NCI-H1436 (cell line): ENCODE measurements around the gene ZSWIM4.
"Not testable (repeated sequence)": the region's sequence is repeated elsewhere in the genome, so short reads cannot be mapped to it uniquely, and the experiment has no call there.

Experiments used
- DNase-seq: peaks from one replicate; lab custom pipeline; 2025; lab: John Stamatoyannopoulos, UW

Gene ZSWIM4

GRCh38 chr19:13794757-13795589 lies at the start of gene ZSWIM4:
TSS of gene ZSWIM4 (plus strand) at chr19:13795443. CDS start at chr19:13795649, 206 bp downstream.
- peak; percentile 97 for DNase-seq

- DNase-seq: no peak
These were observed 48.2 kb upstream of the ZSWIM4 start for GRCh38 chr19:13747098-13747453.

- no peak for DNase-seq
These were observed 46.9 kb upstream of the ZSWIM4 start for GRCh38 chr19:13748169-13748828.

GRCh38 chr19:13751436-13751835 lies 43.8 kb upstream of the ZSWIM4 start:
- no peak for DNase-seq

DNA sequence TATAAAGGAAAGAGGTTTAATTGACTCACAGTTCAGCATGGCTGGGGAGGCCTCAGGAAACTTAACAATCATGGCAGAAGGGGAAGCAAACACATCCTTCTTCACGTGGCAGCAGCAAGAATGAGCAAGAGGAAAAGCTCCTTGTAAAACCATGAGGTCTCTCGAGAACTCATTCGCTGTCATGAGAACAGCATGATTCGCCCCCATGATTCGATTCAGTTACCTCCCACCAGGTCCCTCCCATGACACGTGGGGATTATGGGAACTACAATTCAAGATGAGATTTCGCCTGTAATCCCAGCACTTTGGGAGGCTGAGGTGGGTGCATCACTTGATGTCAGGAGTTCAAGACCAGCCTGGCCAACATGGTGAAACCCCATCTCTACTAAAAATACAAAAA lies 41.6 kb upstream of the ZSWIM4 start:
- DNase-seq: not testable (repeated sequence)

DNA sequence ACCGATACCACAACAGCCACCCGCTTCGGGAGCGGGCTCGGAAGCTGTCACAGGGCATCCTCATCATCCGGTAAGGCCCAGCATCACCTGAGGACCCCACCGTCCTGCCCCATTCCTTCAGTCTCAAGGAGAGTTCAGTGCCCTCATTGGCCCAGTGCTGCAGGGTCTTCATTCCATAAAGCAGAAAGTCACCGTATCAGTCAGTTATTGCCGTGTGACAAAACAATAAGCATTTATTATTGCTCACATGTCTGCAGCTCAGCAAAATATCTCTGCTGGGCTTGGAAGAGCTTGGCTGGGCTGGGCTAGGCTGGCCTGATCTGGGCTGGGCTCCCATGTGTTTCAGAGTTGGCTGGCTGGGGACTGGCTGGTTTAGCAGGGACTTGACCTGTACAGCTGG lies 39.0 kb upstream of the ZSWIM4 start:
- DNase-seq: no peak

DNA sequence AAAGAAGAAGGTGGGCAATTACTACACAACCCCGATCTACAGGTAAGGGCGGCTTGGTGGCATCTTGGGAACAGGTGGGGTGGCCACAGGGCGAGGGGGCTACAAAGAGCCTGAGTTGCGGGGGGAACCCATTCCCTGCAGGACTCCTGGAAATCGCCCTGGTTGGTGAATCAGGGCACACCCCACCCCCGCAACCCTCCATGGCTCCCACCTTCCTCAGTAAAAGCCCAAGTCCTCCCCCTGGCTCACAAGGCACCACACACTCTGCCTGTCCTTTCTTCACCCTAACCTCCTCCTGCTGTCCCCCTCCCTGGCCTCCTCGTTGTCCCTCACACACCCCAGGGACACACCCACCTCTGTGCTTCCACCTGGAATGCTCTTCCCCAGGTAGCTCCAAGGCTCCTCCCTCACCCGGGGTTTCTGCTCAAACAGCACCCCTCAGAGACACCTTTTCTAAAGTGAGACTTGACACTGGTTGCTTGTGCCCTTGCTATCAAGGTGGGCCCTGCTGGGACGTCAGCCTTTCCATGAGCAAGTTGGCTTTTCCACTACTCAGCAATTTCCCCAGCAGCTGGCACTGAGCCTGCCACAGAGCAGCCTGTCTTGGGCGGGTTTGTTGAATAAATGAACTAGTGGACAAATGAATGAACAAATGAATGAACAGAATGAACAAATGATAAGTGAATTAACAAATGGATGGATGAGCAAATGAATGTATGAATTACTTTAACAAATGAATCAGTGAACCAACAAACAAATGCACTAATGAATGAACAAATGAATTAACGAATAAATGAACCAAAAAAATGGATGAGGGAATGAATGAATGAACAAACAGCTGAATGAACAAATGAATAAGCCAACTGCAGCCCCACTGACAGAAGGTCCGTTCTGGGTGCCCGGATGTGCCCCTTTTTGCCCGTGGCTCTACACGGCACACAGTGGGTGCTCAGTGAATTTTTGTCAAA lies 37.2 kb upstream of the ZSWIM4 start:
- DNase-seq: no peak

DNA sequence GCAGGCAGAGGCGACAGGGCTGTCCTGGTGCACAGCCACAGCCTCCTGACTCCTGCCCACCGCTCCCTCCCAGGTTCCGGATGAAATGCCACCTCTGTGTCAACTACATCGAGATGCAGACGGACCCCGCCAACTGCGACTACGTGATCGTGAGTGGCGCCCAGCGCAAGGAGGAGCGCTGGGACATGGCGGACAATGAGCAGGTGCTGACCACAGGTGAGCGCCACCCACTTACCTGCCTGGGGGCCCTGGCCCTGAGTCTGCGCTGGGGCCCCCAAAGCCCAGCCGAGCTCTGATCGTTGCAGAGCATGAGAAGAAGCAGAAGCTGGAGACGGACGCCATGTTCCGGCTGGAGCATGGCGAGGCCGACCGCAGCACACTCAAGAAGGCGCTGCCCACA lies 36.4 kb upstream of the ZSWIM4 start:
- DNase-seq: no peak

DNA sequence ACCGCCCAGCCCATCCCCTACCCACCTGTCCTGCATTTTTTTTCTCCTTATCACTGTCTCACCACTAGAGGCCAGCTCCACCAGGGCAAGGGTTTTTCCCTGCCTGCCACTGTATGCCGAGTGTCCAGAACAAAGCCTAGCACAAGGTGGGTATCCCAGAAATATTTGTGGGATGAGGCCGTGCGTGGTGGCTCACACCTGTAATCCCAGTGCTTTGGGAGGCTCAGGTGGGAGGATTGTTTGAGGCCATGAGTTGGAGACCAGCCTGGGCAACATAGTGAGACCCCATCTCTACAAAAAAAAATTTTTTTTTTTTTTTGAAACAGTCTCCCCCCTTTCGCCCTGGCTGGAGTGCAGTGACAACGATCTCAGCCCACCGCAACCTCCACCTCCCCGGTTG lies 33.8 kb upstream of the ZSWIM4 start:
- no peak for DNase-seq

DNA sequence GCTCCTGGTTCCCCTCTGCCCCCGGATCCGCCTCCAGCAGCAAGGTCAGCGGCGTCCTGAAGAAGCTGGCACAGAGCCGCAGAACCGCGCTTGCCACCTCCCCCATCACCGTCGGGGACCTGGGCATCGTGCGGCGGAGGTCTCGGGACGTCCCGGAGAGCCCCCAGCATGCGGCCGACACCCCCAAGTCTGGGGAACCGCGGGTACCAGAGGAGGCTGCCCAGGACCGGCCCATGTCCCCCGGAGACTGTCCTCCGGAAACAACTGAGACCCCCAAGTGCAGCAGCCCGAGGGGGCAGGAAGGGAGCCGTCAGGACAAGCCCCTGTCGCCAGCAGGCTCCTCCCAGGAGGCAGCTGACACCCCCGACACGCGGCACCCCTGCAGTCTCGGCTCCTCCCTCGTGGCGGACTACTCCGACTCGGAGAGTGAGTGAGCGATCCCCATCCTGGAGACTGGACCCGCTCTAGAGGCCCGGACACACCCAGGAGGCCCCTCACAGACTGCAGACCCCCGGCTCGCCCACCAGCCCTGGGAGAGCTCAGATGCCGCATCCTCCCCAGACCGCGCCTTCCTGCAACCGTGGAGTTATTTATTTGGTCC lies 32.5 kb upstream of the ZSWIM4 start:
- no peak for DNase-seq

DNA sequence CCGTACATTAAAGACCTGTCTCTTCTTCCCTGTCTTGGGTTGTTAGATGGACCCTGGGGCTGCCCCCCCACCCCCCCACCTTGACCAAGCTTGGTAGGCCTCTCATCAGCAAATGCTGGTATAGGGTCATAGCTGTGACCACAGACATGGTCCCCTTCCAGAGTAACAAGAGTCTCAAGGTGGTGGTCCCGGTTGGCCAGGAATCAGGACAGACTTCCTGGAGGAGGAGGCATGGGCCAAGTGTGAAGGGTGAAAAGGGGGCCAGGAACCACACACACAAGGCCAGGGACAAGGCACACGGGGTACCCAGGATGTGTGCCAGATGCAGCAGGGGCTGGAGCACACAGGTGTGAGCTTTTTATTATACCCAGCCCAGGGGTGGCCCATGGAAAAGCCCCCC lies 32.0 kb upstream of the ZSWIM4 start:
- no peak for DNase-seq

GRCh38 chr19:13764101-13764807 lies 31.0 kb upstream of the ZSWIM4 start, which contains the start of gene MRI1:
TSS of gene MRI1 (plus strand) at chr19:13764522. CDS start at chr19:13764589, 67 bp downstream.
- DNase-seq: peak; percentile 31

- no peak for DNase-seq
These were observed 30.3 kb upstream of the ZSWIM4 start for GRCh38 chr19:13764821-13765394.

GRCh38 chr19:13765395-13766094 lies 29.7 kb upstream of the ZSWIM4 start:
- DNase-seq: no peak

DNA sequence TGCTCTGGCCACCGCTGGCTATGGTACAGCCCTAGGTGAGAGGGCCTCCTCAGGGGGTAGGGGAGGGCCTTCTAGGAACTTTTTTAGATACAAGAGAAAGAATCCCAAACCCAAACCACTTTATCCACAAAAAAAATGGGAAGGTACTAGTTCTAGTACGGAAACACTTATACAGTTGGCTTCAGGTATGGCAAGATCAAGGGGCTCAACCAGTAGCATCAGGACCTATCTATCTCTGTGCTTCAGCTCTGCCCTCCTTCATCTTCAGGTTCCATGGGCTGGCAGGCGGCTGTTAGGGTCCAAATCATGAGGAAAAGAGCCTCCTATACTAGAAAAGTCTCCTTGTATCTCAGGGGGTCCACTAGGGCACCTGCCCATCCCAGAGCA lies 29.2 kb upstream of the ZSWIM4 start:
- DNase-seq: no peak

- no peak for DNase-seq
These were observed 26.7 kb upstream of the ZSWIM4 start for GRCh38 chr19:13768510-13768909.

- DNase-seq: no peak
These were observed 25.1 kb upstream of the ZSWIM4 start for GRCh38 chr19:13770013-13770635.

GRCh38 chr19:13774217-13775191 lies 20.7 kb upstream of the ZSWIM4 start, which contains the start of gene C19orf53:
TSS of gene C19orf53 (plus strand) at chr19:13774456. CDS start at chr19:13774478, 22 bp downstream.
- DNase-seq: peak; percentile 77
